Iris pigment epithelial cell (primary cell): ENCODE results near the gene POLR3GL.
A peak's percentile ranks its signal among the peaks of the same experiment; 100 is the strongest.

Source experiments
- DNase-seq: peaks from one replicate; pipeline ENCODE4 v3.0.0-alpha.2; 2011; ENCODE audit warnings: low read depth

Gene POLR3GL

DNA sequence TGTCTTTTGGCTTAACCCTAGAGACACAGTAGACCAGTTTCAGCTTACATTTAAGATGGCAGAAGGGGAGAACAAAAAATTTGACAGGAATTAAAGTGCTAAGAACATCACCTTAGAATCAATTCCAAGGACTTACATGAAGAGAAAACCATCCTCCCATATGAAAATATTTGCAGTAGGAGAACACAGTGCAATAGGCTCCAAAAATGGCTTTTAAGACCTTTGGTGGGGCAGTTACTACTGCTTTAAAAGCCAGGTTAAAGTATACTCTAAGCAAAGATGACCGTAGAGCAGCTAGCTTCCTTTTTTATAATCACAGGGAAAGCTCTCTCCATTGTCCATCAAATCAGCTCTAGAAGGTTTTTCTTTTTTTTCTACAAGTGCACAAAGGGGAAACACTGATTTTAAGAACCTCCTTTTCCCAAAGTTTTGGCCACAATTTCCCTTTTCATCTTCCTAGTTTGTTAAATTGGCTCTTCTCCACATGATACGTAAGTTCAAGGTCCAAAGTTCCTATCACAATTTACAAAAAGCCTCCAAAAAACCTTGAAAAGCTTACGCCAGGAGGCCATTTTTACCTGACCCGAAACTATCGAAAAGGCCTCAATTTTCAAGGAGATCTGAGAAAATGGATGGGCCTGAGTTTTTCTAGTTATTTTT is 28.6 kb downstream of the POLR3GL start:
- no peak for DNase-seq

DNA sequence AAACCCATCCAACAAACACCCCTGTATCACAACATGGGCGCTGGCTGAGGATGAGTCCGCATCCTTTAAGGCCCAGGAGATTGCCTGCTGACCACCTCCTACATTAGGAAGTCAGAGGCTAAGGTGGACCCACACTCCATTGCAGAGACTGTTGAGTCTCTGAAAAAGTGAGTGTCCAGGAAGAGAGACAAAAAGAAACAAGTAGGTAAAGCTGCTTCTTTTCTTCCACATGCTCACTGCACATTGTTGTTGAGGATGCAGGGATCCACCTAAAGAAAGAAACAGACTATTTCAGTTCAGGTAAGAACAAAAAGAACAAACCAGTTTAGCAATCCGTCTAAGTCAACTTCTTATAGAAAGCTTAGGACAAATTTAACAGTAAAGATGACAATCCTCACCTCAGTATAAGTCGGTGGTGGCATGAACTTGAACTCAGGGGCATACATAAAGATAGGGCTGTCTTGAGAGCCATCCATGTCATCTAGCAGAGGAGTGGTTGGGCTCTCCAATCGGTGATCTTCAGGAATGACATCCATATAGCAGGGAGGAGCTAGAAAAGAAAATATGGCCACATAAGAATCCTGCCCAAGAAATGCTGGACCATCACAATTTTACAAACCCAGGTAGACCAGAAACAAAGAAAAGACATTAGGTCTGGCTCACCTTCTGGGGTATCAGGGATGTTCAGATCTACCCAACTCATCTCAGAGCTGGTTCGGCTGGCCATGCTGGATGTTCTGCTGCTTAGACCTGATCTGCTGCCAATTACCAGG is 29.3 kb downstream of the POLR3GL start:
- no peak for DNase-seq

DNA sequence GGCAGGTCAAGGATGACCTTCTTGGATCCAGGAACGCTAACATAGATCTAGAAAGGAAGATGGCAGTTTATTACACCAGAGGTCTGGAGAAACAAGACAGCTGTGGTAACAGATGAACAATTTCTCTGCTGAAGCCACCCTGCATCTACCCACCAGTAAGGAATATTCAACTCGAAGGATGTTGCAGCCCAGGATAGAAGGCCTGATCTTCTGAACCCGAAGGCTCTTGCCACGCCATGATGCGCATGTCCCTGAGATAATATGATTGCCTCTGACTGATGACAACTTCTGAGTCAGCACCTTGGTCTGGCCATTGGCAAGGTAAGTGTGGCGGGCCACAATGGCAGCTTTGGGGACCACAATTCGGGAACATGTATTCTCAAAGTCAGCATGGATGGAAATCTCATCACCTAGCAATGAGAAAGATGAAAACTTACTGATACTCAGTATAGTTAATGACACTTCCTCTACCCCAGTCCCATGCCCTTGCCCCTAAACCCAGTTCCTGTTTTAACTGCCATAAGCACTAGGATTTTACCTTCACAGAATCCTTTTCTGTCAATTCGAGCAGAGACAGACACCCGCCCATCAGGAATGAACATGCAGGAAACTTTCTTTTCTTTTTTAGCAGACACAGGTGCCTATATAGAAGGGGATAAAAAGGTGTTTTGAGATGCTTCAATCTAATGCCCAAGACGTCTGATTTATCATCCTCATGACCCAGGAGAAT is 30.1 kb downstream of the POLR3GL start:
- DNase-seq: no peak

DNA sequence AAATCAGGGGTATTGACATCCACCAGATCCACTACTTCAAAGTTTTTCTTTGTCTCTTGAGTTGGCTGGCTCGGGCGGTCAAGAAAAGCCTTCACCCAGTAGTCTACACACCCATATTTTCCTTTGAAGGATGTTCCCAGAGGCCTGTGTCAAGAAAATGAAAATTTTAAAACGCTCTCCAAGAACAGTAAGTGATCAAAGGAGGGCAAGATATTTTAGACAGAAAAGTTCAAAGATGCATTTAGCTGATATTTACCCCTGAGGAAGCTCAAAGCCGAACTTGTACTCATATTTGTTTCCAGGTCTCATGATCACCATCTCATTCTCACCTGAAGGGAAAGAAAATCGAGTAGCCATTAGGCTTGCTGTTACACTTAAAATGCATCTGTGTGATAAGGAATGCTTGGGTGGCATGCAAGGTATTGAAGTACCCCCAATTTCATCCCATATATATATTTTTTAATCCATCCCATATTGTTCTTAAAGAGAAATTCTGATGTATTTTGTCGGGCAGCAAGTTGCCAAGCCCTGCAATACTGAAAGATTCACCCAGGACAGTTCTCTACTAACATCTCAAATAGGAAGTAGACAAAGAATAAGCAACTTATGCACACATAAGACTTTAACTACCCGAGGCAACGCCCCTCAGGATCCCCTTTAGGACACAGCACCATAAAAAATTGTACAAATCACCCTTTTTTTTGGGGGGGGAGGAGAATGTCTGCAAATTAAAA is 30.8 kb downstream of the POLR3GL start:
- DNase-seq: no peak

DNA sequence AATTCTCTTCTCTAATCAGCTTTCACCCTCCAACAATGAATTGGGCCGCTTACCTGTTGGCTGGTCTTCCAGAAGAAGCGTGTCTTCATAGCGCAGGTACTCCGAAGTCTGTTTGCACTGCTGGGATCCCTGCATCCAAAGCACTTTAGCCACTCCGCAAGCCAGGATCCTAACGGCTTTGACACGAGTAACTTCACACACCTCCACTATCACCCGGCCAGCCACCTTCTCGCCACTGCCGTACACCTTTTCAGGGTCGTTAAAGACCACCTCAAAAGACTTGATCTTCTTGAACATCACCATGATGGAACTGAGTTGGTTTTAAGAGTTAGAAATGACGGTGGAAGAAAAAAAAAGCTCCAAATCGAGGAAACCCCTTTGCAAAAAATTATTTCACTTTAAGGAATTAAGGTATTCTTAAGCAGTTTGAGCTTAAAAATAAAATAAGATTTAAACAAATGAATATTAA is 31.5 kb downstream of the POLR3GL start:
- DNase-seq: no peak

DNA sequence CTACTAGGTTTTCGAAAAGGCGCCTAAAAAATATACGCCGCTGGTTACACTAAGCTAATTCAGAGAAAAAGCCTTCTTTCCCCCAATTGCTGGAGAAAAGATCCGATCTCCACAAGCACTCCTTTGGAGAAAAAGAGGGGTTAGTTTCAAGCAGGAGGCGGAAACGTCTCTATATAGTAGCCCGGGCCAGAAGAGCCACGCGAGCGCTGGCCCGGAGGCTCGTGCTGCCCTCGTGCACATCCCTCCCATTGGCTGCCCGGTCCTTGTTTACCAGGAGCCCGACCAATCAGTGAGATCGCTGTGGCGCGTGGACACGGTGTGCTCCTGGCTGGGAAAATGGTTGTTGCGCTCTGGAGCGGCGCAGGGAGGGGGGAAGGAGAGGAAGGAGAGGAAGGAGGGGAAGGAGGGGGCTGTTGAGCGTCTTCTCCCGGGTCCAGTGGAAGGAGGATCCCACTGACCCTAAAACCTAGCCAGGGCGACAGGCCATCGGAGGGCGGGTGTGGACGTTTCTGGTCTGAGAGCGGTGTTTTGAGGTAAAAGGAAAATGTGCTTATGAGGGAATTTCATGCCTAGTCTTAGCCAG is 32.0 kb downstream of the POLR3GL start, which contains the start of gene TXNIP:
Gene TXNIP (minus strand): TSS at position 147 of the 583 bp plus-strand sequence. CDS start 313 bp downstream, outside the sequence.
- DNase-seq: peak; percentile 99

DNA sequence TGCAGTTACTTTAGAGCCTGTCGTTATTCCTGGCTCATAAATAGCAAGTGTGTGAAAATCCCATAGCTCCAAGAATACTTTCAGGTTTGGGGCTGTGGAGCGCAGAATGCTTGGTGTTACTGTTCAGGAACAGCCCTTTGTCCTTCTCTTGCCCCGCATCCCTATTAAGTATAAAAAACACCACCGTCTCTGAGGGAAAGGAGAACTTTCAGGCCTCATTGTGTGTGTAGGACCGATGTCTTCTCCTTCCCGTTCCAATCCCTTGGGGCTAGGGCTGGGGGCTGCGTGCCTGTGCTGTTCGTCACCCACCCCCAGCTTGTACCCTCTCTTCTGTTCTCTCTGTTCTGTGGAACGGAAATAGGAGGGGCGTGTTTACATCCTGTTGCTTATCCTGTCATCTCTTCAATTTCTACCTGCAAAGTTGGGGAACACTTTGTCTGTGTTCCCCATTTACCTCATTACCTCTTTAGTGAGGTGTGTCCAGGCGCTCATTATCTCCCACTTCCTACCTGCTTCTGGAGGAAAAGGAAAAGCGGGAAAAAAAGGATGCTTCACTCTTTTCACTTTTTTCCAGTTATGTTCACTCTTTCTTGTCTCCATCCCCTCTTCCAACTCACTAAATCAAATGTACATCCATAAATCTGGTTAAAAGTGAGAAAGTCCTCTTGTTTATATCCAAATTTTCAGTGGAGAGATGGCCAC is 32.7 kb downstream of the POLR3GL start:
- DNase-seq: no peak

DNA sequence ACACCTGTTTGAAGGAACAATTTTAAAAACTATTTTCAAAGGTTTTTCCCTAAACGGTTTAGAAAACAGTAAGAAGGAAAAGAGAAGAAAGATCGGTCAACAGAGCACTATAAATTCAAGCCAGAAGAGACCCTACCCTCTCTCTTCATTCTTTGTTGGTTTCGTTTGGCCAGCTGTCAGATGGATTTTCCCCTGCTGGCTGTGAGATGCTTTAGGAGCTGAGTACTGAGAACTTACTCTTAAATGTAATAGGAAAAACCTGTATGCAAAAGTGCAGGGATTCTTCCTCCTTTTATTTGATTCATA is 33.2 kb downstream of the POLR3GL start:
- DNase-seq: no peak

DNA sequence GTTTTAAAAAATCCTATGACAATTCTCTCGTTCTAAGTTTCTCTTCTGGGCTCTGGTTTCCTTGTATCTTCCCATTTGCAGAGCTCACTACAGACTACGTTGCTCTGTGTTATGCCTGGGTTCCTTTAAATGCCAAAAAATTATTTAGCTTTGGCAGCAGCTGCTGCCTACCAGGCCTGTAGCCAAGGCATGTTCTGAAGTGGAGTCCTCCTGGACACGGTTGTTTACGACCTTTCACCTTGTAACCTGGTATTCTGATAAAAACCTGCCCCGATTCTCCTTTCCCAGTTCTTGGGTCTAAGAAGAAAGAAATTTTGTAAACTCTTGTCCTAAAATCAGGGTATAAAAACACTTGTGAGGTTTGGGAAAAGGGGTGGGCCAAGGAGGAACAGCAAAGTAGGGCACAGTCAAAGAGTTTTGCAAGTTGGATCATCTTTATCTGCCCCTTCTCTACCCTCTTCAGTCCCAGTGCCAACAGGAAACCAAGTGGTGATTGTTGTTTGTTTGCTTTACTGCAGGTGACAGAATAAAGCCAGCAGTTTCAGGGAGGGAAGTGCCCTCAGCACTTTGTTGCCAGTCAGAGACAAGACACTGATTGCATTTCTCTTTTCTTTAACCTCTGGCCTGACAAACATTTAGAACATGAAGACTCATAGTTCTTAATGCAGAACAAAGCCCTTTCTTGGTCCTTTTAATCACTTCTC is 35.0 kb downstream of the POLR3GL start:
- no peak for DNase-seq

DNA sequence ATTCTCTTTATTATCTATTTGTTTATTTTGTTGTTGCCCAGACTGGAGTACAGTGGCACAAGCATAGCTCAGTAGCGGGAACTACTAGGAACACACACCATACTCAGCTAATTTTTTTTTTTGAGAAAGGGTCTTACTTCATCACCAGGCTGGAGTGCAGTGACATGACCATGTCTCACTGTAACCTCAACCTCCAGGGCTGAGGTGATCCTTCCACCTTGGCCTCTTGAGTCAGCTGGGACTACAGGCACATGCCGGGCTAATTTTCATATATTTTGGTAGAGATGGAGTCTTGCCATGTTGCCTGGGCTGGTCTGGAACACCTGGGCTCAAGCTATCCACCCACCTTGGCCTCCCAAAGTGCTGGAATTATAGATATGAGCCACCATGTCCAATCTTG is 37.2 kb downstream of the POLR3GL start:
- no peak for DNase-seq

DNA sequence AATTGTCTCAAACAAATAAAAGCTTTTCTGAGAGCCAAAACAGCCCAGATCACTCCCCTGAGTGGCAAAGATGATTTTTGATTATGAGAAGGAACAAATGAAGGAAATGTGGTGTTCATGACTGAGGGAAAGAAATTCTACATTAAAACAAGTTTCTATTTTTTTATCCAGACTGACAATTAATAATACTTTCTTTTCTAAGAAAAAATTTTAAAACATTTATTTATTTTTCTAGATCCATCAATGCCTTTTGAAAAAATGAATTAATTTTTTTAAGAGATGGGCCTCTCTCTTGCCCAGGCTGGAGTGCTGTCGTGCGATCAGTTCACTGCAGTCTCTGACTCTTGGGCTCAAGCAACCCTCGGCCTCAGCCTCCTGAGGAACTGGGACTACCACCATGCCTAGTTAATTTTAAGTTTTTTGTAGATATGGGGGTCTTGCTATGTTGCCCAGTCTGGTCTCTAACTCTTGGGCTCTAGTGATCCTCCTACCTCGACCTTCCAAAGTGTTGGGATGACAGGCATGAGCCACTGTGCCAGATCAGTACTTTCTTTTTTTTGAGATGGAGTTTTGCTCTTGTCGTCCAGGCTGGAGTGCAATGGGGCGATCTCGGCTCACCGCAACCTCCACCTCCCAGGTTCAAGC is 43.1 kb downstream of the POLR3GL start:
- no peak for DNase-seq

DNA sequence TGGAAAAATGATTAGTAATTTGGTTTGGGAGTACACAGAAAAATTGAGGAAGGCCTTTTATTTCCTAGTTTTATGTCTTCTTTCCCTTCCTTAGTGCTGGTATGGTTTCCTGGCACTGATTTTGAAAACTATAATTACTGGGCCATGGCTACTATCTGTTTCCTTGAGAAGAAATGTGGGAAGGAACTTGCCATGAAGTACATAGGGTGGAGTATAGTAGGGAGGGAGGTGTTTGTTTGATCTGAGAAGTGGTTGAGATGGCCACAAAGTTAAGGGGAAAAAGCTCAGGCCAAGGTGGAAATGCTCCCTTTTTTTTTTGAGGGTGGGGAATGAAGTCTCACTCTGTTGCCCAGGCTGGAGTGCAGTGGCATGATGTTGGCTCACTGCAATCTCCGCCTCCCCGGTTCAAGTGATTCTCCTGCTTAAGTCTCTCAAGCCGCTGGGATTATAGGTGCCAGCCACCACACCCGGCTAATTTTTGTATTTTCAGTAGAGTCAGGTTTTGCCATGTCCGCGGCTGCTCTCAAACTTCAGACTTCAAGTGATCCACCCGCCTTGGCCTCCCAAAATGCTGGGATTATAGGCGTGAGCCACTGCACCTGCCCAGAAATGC is 45.7 kb downstream of the POLR3GL start:
- DNase-seq: no peak

DNA sequence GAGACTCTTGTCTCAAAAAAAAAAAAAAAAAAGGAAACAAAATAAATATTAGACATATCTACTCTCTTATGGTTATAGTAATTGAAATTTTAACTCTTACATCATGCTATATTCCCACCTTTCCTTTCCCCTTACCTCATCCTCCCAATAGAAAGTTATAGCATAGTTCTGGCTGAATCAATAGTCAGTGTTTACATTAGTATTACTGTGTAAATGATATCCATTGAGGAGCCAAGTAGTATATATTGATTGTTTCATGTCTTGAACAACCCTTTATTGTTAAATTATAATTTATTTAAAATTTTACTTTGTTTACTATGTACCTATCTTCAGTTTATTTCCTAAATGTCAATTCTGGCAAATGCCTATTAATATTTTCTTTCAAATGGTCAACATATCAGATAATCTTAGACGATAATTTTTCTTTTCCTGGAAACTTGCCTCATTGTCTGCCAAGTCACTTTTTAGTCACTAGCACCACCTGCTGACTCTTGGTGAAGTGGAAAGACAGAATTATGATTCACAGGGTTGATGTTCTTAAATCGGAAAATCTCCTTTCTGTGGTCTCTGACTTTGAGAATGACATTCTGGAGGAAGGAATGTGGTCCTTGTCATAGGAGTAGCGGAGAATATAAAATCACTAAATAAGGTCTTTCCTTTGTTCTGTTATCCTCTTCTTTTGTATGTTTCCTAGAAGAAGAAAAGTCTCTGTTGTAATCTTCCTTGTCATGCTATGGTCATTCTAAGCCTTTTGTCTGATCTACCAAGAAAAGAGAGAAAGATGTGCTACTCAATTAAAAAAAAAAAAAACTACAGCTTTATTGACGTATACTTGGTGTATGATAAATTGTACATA is 48.4 kb downstream of the POLR3GL start:
- DNase-seq: peak; percentile 86

DNA sequence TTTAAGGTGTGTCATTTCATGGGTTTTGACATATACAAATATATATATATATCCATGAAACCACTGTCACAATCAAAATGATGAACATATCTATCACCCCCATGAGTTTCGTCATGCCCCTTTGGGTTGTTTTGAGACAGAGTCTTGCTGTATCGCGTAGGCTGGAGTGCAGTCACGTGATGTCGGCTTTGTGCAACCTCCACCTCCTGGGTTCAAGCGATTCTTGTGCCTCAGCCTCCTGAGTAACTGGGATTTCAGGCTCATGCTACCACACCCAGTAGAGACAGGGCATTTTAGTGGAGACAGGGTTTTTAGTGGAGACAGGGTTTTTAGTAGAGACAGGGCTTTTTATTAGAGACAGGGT is 49.1 kb downstream of the POLR3GL start:
- DNase-seq: no peak

DNA sequence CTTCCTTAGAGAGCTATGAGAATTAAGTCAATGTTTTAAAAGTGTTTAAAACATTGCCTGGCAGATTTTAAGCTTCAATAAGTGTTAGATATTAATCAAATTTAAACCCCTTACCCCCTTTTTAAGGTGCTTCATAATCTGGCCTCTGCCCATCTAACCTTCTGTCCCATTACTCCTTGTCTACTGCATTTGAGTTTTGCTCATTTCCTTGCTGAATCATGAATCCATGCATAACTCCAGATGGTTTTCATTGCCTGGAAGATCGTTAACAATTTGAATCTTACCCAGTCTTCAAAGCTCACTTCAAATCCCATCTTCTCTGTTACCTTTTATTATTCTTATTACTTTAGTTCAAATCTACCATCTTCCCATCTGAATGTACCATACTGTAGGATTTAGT is 52.4 kb downstream of the POLR3GL start:
- no peak for DNase-seq

DNA sequence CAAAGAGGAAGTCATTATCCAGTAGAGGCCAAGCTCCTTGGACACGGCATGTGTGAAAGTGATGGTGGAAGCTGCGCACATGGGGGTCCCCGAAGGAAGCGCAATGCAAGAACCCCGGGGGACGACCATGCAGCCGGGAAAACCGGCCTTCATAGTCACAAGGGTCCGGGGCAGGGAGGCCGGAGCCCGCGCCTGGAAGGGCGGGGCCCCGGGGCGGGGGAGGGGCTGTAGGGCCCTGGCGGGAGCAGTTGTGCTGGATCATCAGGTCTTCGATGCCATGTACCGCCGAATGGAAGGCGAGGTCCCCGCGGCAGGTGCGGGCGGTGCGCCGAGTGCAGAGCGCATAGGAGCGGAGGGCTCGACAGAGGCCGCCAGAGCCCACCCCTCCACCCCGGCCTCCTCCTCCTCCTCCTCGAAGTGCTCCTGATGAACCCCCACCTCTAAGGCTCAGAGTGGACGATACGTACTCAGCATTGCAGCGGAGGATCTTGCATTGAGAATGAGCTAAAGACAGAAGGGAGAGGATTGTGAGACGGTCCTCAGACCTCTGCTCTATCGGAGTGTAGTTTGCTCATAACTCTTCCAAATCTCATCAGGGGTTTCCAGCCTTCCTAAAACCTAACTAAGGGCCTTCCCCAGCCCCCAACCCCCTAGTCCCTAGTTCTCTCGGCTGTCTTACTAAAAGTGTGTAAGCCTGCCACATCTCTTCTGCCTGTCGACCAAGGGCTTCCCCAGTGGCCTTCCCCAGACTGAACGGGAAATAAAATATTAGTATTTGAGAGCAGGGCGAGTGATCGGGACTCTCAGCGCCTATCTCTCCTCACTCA is 55.0 kb downstream of the POLR3GL start:
- no peak for DNase-seq

DNA sequence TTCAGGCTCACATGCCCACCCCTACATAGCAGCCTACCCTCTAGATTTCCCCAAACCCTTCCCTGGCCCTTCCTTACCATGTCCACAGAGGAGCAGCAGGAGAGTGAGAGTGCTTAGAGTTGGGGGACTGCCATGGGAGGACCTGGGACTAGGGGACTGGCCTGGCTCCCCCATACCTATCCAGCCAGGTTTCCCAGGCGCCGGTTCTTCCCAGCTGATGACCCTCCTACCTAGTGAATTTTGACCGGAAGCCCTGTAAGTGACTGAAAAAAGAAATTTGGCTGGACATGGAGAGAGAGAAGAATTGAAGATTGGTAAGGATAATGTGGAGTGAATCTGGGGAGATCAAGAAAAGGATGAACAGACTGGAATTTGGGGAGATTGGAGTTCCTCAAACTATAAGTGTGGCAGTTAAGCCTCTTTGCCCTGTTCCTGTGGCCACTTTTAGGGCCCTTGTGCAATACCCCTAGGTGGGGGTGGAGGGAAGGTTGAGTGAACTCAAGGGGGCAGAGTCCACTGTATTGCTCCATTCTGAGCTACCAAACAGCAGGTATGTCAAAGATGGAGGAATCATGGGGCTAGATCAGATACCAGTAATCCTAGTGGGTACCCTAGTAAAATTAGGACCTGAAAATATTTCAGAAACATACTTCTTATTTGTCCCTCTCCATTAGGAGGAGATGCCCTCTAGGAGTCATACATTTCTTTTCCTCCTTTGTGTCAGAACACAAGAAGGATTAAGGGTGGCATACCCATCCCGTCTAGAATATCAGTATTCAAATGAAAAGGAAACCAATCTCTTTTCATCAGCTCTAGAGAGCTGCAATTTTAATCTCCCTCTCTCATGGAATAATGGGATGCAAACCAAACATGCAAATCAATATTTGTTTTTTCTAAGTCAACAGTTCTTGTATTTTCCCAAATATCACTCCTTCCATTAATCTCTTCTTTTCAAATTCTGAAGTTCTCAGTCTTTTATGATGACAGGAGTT is 55.9 kb downstream of the POLR3GL start:
- DNase-seq: no peak
